Ishikawa (cell line): Measurements from ENCODE around the gene RGS7.

ENCODE experiments used
- CEBPB ChIP-seq: IDR thresholded peaks from 2 replicates; pipeline ENCODE4 v1.6.1; 2012
- CREB1 ChIP-seq: IDR thresholded peaks from 2 replicates; pipeline ENCODE4 v1.6.1; 2012; ENCODE audit warnings: low read depth
- EGR1 ChIP-seq: IDR thresholded peaks from 2 replicates; pipeline ENCODE4 v1.6.1; 2012
- EP300 ChIP-seq: IDR thresholded peaks from 2 replicates; pipeline ENCODE4 v1.6.1; 2012; ENCODE audit warnings: borderline replicate concordance
- FOXM1 ChIP-seq: IDR thresholded peaks from 2 replicates; pipeline ENCODE4 v1.6.1; 2012; ENCODE audit warnings: low read depth, borderline replicate concordance
- NFIC ChIP-seq: IDR thresholded peaks from 2 replicates; pipeline ENCODE4 v1.6.1; 2012
- RAD21 ChIP-seq: IDR thresholded peaks from 2 replicates; pipeline ENCODE4 v1.6.1; 2012; ENCODE audit warnings: low read depth
- TAF1 ChIP-seq: IDR thresholded peaks from 2 replicates; pipeline ENCODE4 v1.6.1; 2012; ENCODE audit warnings: low read depth, mild to moderate bottlenecking
- TCF12 ChIP-seq: IDR thresholded peaks from 2 replicates; pipeline ENCODE4 v1.6.1; 2012; ENCODE audit warnings: low read depth
- TEAD4 ChIP-seq: IDR thresholded peaks from 2 replicates; pipeline ENCODE4 v1.6.1; 2012
- YY1 ChIP-seq: IDR thresholded peaks from 2 replicates; pipeline ENCODE4 v1.6.1; 2012; ENCODE audit warnings: low read depth
- ZBTB7A ChIP-seq: IDR thresholded peaks from 2 replicates; pipeline ENCODE4 v1.6.1; 2012; ENCODE audit warnings: low read depth
- TF ChIP-seq, protein P1 (sequence below): IDR thresholded peaks from 2 replicates; pipeline ENCODE4 v1.6.1; 2012
- TF ChIP-seq, protein P2 (sequence below): IDR thresholded peaks from 2 replicates; pipeline ENCODE4 v1.6.1; 2012
- TF ChIP-seq, protein P3 (sequence below): IDR thresholded peaks from 2 replicates; pipeline ENCODE4 v1.6.1; 2012; ENCODE audit warnings: low read depth, mild to moderate bottlenecking

The RGS7 gene

DNA sequence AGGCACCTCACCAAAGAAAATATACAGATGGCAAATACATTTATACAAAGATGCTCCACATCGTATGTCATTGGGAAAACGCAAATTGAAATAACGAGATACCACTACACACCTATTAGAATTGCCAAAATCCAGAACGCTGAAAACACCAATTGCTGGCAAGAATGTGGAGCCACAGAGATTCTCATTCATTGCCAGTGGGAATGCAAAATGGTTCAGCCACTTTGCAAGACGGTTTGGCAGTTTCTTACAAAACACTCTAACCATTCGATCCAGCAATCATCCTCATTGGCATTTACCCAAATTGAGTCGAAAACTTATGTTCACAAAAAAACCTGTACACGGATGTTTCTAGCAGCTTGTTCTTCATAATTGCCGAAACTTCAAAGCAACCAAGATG, 521.7 kb downstream of the RGS7 start:
- TF ChIP-seq NFIC (no peak), FOXM1 (no peak), CREB1 (no peak), ZBTB7A (no peak), TAF1 (no peak), TEAD4 (no peak), YY1 (no peak)
- TF ChIP-seq, protein P1, sequence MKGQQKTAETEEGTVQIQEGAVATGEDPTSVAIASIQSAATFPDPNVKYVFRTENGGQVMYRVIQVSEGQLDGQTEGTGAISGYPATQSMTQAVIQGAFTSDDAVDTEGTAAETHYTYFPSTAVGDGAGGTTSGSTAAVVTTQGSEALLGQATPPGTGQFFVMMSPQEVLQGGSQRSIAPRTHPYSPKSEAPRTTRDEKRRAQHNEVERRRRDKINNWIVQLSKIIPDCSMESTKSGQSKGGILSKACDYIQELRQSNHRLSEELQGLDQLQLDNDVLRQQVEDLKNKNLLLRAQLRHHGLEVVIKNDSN = no peak
- TF ChIP-seq, protein P2, sequence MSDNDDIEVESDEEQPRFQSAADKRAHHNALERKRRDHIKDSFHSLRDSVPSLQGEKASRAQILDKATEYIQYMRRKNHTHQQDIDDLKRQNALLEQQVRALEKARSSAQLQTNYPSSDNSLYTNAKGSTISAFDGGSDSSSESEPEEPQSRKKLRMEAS = no peak

DNA sequence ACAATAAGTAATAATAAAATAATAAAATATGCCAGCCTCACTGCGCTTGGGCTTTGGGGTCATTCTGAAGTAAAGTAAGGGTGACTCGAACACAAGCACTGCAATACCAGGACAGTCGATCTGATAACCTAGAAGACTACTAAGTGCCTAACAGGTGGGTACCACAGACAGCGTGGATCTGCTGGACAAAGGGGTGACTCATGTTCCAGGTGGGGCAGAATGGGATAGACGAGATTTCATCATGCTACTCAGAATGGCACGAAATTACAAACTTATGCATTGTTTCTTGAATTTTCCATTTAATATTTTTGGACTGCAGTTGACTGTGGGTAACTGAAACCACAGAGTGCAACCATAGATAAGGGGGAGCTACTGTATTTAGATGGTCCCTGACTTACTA, 523.9 kb downstream of the RGS7 start:
- TF ChIP-seq, protein P2 = no peak
- TF ChIP-seq CREB1 (no peak), EP300 (no peak), RAD21 (no peak), NFIC (no peak), FOXM1 (no peak), ZBTB7A (no peak), TCF12 (no peak), TAF1 (no peak), CEBPB (no peak), YY1 (no peak), TEAD4 (no peak), EGR1 (no peak)
- TF ChIP-seq, protein P1 = no peak
- TF ChIP-seq, protein P3, sequence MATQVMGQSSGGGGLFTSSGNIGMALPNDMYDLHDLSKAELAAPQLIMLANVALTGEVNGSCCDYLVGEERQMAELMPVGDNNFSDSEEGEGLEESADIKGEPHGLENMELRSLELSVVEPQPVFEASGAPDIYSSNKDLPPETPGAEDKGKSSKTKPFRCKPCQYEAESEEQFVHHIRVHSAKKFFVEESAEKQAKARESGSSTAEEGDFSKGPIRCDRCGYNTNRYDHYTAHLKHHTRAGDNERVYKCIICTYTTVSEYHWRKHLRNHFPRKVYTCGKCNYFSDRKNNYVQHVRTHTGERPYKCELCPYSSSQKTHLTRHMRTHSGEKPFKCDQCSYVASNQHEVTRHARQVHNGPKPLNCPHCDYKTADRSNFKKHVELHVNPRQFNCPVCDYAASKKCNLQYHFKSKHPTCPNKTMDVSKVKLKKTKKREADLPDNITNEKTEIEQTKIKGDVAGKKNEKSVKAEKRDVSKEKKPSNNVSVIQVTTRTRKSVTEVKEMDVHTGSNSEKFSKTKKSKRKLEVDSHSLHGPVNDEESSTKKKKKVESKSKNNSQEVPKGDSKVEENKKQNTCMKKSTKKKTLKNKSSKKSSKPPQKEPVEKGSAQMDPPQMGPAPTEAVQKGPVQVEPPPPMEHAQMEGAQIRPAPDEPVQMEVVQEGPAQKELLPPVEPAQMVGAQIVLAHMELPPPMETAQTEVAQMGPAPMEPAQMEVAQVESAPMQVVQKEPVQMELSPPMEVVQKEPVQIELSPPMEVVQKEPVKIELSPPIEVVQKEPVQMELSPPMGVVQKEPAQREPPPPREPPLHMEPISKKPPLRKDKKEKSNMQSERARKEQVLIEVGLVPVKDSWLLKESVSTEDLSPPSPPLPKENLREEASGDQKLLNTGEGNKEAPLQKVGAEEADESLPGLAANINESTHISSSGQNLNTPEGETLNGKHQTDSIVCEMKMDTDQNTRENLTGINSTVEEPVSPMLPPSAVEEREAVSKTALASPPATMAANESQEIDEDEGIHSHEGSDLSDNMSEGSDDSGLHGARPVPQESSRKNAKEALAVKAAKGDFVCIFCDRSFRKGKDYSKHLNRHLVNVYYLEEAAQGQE = no peak

DNA sequence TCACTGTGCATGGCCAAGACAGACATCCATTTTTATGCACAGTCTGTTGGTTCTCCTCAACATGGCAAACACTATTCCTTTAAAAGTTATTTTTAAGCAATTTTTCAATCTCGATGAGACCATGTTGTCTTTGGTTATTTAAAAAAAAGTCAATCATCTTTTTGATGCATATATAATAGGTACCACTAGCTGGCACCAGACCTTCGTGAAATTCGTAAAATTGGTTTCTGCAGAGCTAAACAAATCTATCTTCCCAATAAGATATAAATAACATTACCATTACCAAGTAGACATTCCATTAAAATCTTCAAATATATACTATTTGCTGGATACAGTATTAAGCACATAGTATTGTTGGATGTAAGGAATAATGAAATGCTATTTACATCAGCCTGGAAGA, 525.1 kb downstream of the RGS7 start:
- TF ChIP-seq TEAD4 (no peak), CEBPB (no peak), NFIC (no peak), TAF1 (no peak), ZBTB7A (no peak), YY1 (no peak), TCF12 (no peak), RAD21 (no peak), FOXM1 (no peak), CREB1 (no peak), EP300 (no peak), EGR1 (no peak)
- TF ChIP-seq, protein P3 = no peak
- TF ChIP-seq, protein P2 = no peak
- TF ChIP-seq, protein P1 = no peak

DNA sequence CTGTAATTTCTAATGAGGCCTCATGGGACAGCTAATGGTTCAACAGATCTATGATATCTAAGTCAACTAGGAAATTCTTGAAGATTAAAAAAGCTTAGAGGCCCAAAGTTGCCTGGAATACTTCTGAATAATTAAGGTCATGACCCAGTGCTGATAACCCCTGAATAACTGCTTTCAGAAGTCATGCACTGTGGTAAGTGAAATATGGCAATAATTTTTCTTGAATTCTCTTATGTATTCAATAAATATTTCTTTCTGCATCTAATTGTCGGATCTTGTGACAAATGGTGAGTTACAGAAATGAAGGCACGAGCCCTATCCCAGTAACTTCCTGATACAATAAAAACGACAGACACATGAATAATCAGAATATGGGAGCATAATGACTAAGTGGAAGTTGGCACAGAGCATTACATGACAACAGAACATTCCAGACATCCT, 525.8 kb downstream of the RGS7 start:
- TF ChIP-seq CREB1 = no peak
- no peak for TF ChIP-seq RAD21

DNA sequence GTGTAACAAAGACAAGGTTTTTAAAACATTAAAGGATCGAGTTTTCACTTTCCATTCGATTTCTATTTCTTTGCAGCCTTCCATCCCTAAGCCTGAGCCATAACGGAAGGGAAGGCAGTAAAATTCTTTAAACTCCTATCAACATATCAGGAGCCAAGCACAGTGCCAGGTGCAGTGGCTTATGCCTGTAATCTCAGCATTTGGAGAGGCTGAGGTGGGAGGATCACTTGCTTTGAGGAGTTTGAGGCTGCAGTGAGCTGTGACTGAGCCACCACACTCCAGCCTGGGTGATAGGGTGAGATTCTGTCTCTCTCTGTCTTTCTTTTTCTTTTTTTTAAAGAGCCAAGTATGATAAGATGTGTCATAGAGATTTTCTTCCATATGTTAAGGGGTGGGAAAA, 527.5 kb downstream of the RGS7 start:
- no peak for TF ChIP-seq RAD21
- TF ChIP-seq EGR1 = no peak
- no peak for TF ChIP-seq ZBTB7A
- TF ChIP-seq, protein P3 = no peak
- TF ChIP-seq YY1 = no peak
- TF ChIP-seq TAF1 = no peak
- TF ChIP-seq EP300 = no peak
- no peak for TF ChIP-seq TCF12
- TF ChIP-seq FOXM1 = no peak
- no peak for TF ChIP-seq NFIC
